Transverse colon (tissue), 4 donors: ENCODE measurements around the gene RSRC1. TPM values are rescaled to one million over a fixed set of nuclear protein-coding genes. Genes with fewer than 3 reads are reported as not detected.

Experiments
- DNase-seq: peaks from one replicate; pipeline ENCODE4 v3.0.0-alpha.2; 2019
- H3K27ac ChIP-seq, 4 donors: fragments of 200-600 bp; sonication (generic); 2 replicates each; pipeline ENCODE4 v1.5.1; 2016 to 2018; ENCODE audit warnings: inconsistent platforms in 4 of 4
- H3K27me3 ChIP-seq: fragments of 200-600 bp; sonication (generic); 2 replicates; pipeline ENCODE4 v1.5.1; 2017; ENCODE audit warnings: inconsistent platforms
- H3K36me3 ChIP-seq, 4 donors: fragments of 200-600 bp; sonication (generic); 2 replicates each; pipeline ENCODE4 v1.5.1; 2017 to 2019; ENCODE audit warnings: inconsistent platforms in 4 of 4
- H3K4me1 ChIP-seq, 4 donors: fragments of 200-600 bp; sonication (generic); 2 replicates each; pipeline ENCODE4 v1.5.1; 2017 to 2020; ENCODE audit warnings: inconsistent platforms in 4 of 4
- H3K4me3 ChIP-seq, 4 donors: fragments of 200-600 bp; sonication (generic); 1 replicate in 1 of 4; 2 replicates in 3 of 4; pipeline versions ENCODE4 v1.5.1 to v1.6.1; 2017 to 2019; ENCODE audit warnings: inconsistent platforms in 4 of 4
- H3K9me3 ChIP-seq, 2 donors: fragments of 200-600 bp; sonication (generic); 2 replicates each; pipeline ENCODE4 v1.5.1; 2017 to 2019; ENCODE audit warnings: inconsistent platforms in 2 of 2
- CTCF ChIP-seq, 5 experiments: fragments of 200-600 bp in 3 of 5; fragments of 450-650 bp in 2 of 5; sonication (generic) in 3 of 5; IDR thresholded peaks; 1 replicate in 2 of 5; 2 replicates in 3 of 5; pipeline ENCODE4 v1.5.1; 2016 to 2017; ENCODE audit warnings: antibody characterized with exemption in 5 of 5, inconsistent platforms in 3 of 5, mild to moderate bottlenecking in 2 of 5, moderate library complexity in 1 of 5
- EP300 ChIP-seq: sonication (generic); formaldehyde crosslinking; IDR thresholded peaks from one replicate; pipeline ENCODE4 v1.6.1; 2017; ENCODE audit warnings: antibody characterized with exemption, low read depth
- POLR2A ChIP-seq: fragments of 450-650 bp; IDR thresholded peaks from one replicate; pipeline ENCODE4 v1.6.1; 2016; ENCODE audit warnings: antibody characterized with exemption, mild to moderate bottlenecking, moderate library complexity
- POLR2AphosphoS5 ChIP-seq, 3 donors: sonication (generic); formaldehyde crosslinking; IDR thresholded peaks; one replicate each; pipeline ENCODE4 v1.6.1; 2016; ENCODE audit warnings: antibody characterized with exemption in 3 of 3
- WGBS, 2 donors: methylation state at CpG; one replicate each; pipeline ENCODE4 v1.1.5; 2018; ENCODE audit warnings: low coverage in 1 of 2; 5-methylcytosine and 5-hydroxymethylcytosine counted together
- in situ Hi-C, 4 donors: fragments of 200-750 bp; cut with MboI; loops; one replicate each; pipeline versions ENCODE4 v1.15.0 to v1.15.1; 2017; ENCODE audit warnings: low sequenced_read_pairs in 3 of 4, low pct_ligation_motif_present in 1 of 4, low pct_unique_long_range_greater_than_20kb in 1 of 4
- intact Hi-C: fragments of 100-400 bp; cut with DNase I; formaldehyde crosslinking; loops from one replicate; pipeline ENCODE4 v1.15.1; 2023; ENCODE audit warnings: low total_unique reads
- total RNA-seq, 4 donors: library from RNA; depleted of rRNA; stranded (reverse); fragments of >200 nt; gene quantifications; one replicate each; pipeline ENCODE4 v1.1.0, GENCODE V29; 2016

The RSRC1 gene
- total RNA-seq, 4 donors from 2014 or later, result 5.6 to 65.1 (median 37.1) TPM

- in situ Hi-C loops, result no loop called here
- TF ChIP-seq CTCF (IDR thresholded peaks at IDR 0.05) (no peak), POLR2AphosphoS5 (IDR thresholded peaks at IDR 0.05) (no peak), EP300 (no peak), POLR2A (no peak)
- WGBS, 2 donors, result 80% methylated on average over 2 of the region's 2 CpGs; no CpG with 5 or more reads in 1 of the 2 donors
- intact Hi-C loops, result no loop called here
- no peak for DNase-seq
- no peaks in the 10 kb centered on the region for H3K27me3 ChIP-seq
- peaks cover 0 to 16% (median 0%) of the 10 kb centered on the region in 4 donors for H3K4me1 ChIP-seq
- no peak overlapping the region for H3K27ac ChIP-seq
- H3K36me3 ChIP-seq, result no peaks in the 10 kb centered on the region
- H3K4me3 ChIP-seq, result no peak overlapping the region
- peaks cover 0 to 4% of the 10 kb centered on the region in 2 donors for H3K9me3 ChIP-seq
These were observed 38.3 kb downstream of the RSRC1 start for GRCh38 chr3:158148218-158148617.

- TF ChIP-seq CTCF (IDR thresholded peaks at IDR 0.05) (no peak), EP300 (no peak), POLR2AphosphoS5 (IDR thresholded peaks at IDR 0.05) (no peak), POLR2A (no peak)
- DNase-seq, result no peak
- no peaks in the 10 kb centered on the region for H3K9me3 ChIP-seq
- H3K27me3 ChIP-seq, result no peaks in the 10 kb centered on the region
- no peak overlapping the region for H3K4me3 ChIP-seq
- peaks cover 0 to 16% (median 0%) of the 10 kb centered on the region in 4 donors for H3K4me1 ChIP-seq
- intact Hi-C loops (no loop called here), in situ Hi-C loops (no loop called here)
- H3K27ac ChIP-seq, result no peak overlapping the region
- H3K36me3 ChIP-seq, result no peaks in the 10 kb centered on the region
- WGBS, 2 donors, result 85% methylated on average over 2 of the region's 2 CpGs
These were observed 42.3 kb downstream of the RSRC1 start for GRCh38 chr3:158152186-158152585.

GRCh38 chr3:158158969-158159368, 49.1 kb downstream of the RSRC1 start:
- intact Hi-C loops, result no loop called here
- no peak for TF ChIP-seq POLR2A
- TF ChIP-seq EP300, result no peak
- TF ChIP-seq CTCF (IDR thresholded peaks at IDR 0.05), result no peak
- TF ChIP-seq POLR2AphosphoS5 (IDR thresholded peaks at IDR 0.05), result no peak
- in situ Hi-C loops, result no loop called here

GRCh38 chr3:158159714-158160113, 49.8 kb downstream of the RSRC1 start:
- 94% methylated on average over 3 of the region's 3 CpGs for WGBS, 2 donors
- in situ Hi-C loops, result no loop called here
- Histone ChIP-seq H3K36me3 (no peaks in the 10 kb centered on the region), H3K4me1 (no peaks in the 10 kb centered on the region), H3K9me3 (no peaks in the 10 kb centered on the region), H3K27me3 (no peaks in the 10 kb centered on the region), H3K27ac (no peak overlapping the region), H3K4me3 (no peak overlapping the region)
- intact Hi-C loops, result no loop called here
- DNase-seq, result no peak
- no peak for TF ChIP-seq CTCF (IDR thresholded peaks at IDR 0.05)
- no peak for TF ChIP-seq EP300
- no peak for TF ChIP-seq POLR2AphosphoS5 (IDR thresholded peaks at IDR 0.05)
- TF ChIP-seq POLR2A, result no peak

More at GRCh38 chr3:158158969-158159368, 49.1 kb downstream of the RSRC1 start:
- H3K4me1 ChIP-seq, result no peaks in the 10 kb centered on the region
- H3K4me3 ChIP-seq, result no peak overlapping the region
- H3K27me3 ChIP-seq, result no peaks in the 10 kb centered on the region
- no peaks in the 10 kb centered on the region for H3K9me3 ChIP-seq
- no peak for DNase-seq
- H3K36me3 ChIP-seq, result no peaks in the 10 kb centered on the region
- no peak overlapping the region for H3K27ac ChIP-seq
